ENCODE results near the gene LIFR. TPM values are rescaled to one million over a fixed set of nuclear protein-coding genes. Genes with fewer than 3 reads are reported as not detected.

The LIFR gene
- total and polyA plus RNA-seq, 2 donors (not counting 3 experiments of a cell fraction or from before 2014, with no cell fraction given): 4.1 to 36.4 TPM

DNA sequence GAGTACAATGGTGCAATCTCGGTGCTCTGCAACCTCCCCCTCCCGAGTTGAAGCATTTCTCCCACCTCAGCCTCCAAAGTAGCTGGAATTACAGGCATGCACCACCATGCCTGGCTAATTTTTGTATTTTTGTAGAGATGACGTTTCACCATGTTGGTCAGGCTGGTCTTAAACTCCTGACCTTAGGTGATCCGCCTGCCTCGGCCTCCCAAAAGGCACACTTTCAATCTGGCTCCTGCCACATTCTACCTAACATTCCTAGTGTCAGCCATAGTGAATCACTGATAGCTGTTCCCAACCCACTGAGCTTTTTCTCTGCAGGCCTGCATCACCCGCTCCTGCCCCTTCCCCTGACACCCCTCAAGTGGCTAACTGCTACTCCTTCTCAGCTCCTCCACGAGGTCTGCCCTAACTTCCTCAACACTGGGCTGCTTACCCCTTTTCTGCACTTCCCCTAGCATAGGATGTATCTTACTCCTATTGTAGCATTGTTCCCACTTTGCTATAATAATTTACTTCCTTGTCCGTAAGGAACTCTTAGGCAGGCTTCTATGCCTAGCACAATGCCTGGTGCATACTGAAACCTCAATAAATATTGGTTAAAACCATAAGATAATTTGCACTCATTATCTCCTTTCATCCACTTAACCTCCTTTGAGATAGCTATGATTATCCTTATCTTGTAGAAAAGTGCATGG, 42.0 kb upstream of the LIFR start:
- DNase-seq (ENCODE audit: low read depth, low spot score): no peak
- TF ChIP-seq EZH2 (IDR thresholded peaks at IDR 0.05; ENCODE audit: borderline replicate concordance, low read depth, low read length, severe bottlenecking): no peak
- TF ChIP-seq, protein P1, sequence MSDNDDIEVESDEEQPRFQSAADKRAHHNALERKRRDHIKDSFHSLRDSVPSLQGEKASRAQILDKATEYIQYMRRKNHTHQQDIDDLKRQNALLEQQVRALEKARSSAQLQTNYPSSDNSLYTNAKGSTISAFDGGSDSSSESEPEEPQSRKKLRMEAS (IDR thresholded peaks at IDR 0.05; ENCODE audit: insufficient read depth, insufficient read length): no peak
- no peak for TF ChIP-seq MYC (IDR thresholded peaks at IDR 0.05; ENCODE audit: low read depth, low read length)
- no peak for TF ChIP-seq JUN (IDR thresholded peaks at IDR 0.05; ENCODE audit: borderline replicate concordance, insufficient read depth, insufficient read length, low read depth)
- no peak for TF ChIP-seq GATA2 (IDR thresholded peaks at IDR 0.05; ENCODE audit: insufficient read depth, insufficient read length, low read depth, low read length)
- no peak for TF ChIP-seq POLR2AphosphoS5 (IDR thresholded peaks at IDR 0.05; ENCODE audit: insufficient read depth, low read depth, low read length)
- TF ChIP-seq FOS (IDR thresholded peaks at IDR 0.05; ENCODE audit: borderline replicate concordance, insufficient read depth, low read length): no peak
- no peak for TF ChIP-seq POLR2A (IDR thresholded peaks at IDR 0.05; ENCODE audit: low read depth, low read length)
- TF ChIP-seq, protein P2, sequence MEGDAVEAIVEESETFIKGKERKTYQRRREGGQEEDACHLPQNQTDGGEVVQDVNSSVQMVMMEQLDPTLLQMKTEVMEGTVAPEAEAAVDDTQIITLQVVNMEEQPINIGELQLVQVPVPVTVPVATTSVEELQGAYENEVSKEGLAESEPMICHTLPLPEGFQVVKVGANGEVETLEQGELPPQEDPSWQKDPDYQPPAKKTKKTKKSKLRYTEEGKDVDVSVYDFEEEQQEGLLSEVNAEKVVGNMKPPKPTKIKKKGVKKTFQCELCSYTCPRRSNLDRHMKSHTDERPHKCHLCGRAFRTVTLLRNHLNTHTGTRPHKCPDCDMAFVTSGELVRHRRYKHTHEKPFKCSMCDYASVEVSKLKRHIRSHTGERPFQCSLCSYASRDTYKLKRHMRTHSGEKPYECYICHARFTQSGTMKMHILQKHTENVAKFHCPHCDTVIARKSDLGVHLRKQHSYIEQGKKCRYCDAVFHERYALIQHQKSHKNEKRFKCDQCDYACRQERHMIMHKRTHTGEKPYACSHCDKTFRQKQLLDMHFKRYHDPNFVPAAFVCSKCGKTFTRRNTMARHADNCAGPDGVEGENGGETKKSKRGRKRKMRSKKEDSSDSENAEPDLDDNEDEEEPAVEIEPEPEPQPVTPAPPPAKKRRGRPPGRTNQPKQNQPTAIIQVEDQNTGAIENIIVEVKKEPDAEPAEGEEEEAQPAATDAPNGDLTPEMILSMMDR (IDR thresholded peaks at IDR 0.05; ENCODE audit: extremely low read depth in 1 of 2, insufficient read depth in 1 of 2, low read depth in 1 of 2, low read length in 2 of 2): no peak
- H3K27me3 ChIP-seq (ENCODE audit: control insufficient read depth in 2 of 2, insufficient read depth in 2 of 2, low read length in 2 of 2): no peaks in the 10 kb centered on the region
- H3K36me3 ChIP-seq (ENCODE audit: control insufficient read depth in 2 of 2, extremely low read depth in 1 of 2, insufficient read depth in 2 of 2, low read length in 2 of 2): no peaks in the 10 kb centered on the region
- BruUV-seq (replicated peaks): no TSS peak
- H3K79me2 ChIP-seq (ENCODE audit: control insufficient read depth, insufficient read depth, low read length): no peaks in the 10 kb centered on the region
- peak; percentile 43 for FAIRE-seq
- no peak overlapping the region for H3K4me3 ChIP-seq (replicated peaks in 1 of 3; ENCODE audit: insufficient read depth in 1 of 3, low read depth in 1 of 3, low read length in 3 of 3)
- no peaks in the 10 kb centered on the region for H3K9me3 ChIP-seq (replicated peaks; ENCODE audit: control insufficient read depth, insufficient read depth, low read length)
- no peak overlapping the region for H2AFZ ChIP-seq (ENCODE audit: low read depth, low read length)
- H3K9me1 ChIP-seq (replicated peaks; ENCODE audit: control insufficient read depth, extremely low read depth, insufficient read depth, low read length): no peaks in the 10 kb centered on the region
- dilution Hi-C loops (cut with MboI; ENCODE audit: extremely low pct_ligation_motif_present, low sequenced_read_pairs): no loop called here
- intact Hi-C loops (cut with micrococcal nuclease): loop anchor here (2.0 to 5.0 kb wide), 3 partner anchors 134 to 210 kb away; no protein-coding TSS in a partner anchor
- ChIA-PET POLR2A (interaction anchor here (0.9 kb wide), 1 partner anchor 131 kb away, joined by 3 read pairs; no protein-coding TSS in a partner anchor), CTCF (interaction anchor here (0.6 to 3.0 kb wide), 19 partner anchors 10 to 211 kb away, joined by 3 to 21 read pairs (median 3); no protein-coding TSS in a partner anchor)
- H3K9ac ChIP-seq (replicated peaks; ENCODE audit: extremely low read depth, insufficient read depth, low read length): no peak overlapping the region
- peak overlapping the region; percentile 66 for H3K27ac ChIP-seq (ENCODE audit: insufficient read depth, low read depth, low read length)
- H3K4me1 ChIP-seq (ENCODE audit: control insufficient read depth, extremely low read depth, insufficient read depth, low read length): peaks cover 54% of the 10 kb centered on the region
- H3K4me2 ChIP-seq (ENCODE audit: insufficient read depth, low read length): peak overlapping the region; percentile 62
- no peaks in the 10 kb centered on the region for H4K20me1 ChIP-seq (replicated peaks; ENCODE audit: control insufficient read depth, extremely low read depth, insufficient read depth, low read length)
